IMR-90 (cell line): ENCODE data around the gene ACOX3. TPM values are rescaled to one million over a fixed set of nuclear protein-coding genes. Genes with fewer than 3 reads are reported as not detected.

Experiments used
- ATAC-seq: fragments of 200-7000 bp; cut with Tn5 transposase; 2 replicates; pipeline ENCODE4 v1.9.1; 2020; ENCODE audit warnings: low read depth, mild to moderate bottlenecking, moderate library complexity
- BruUV-seq: library from RNA; stranded (reverse); fragments of 400-500 nt; replicated peaks from 2 replicates; lab custom pipeline; 2021; lab: Mats Ljungman, UMichigan
- CTCF ChIA-PET: fragments of 300-600 bp; formaldehyde crosslinking; extraction: SDS; loops from one replicate; lab custom pipeline; 2021; ENCODE audit warnings: antibody characterized with exemption; lab: Yijun Ruan, JAX
- POLR2A ChIA-PET: fragments of 300-600 bp; sonication (Branson Sonifier 250); formaldehyde crosslinking; loops from one replicate; lab custom pipeline; 2022; ENCODE audit warnings: antibody characterized with exemption; ENCODE audit not compliant: unreplicated experiment; lab: Charles Lee
- DNase-seq: peaks from one replicate; pipeline ENCODE4 v3.0.0; 2013
- H2AFZ ChIP-seq: replicated peaks from 2 replicates; pipeline ENCODE3; 2013; ENCODE audit warnings: low read length, mild to moderate bottlenecking; ENCODE audit not compliant: poor library complexity
- H2AK5ac ChIP-seq: 2 replicates; pipeline ENCODE4 v1.6.1; 2013; ENCODE audit warnings: low read depth, low read length, inconsistent platforms
- H2AK9ac ChIP-seq: replicated peaks from 2 replicates; pipeline ENCODE3; 2013; ENCODE audit warnings: mild to moderate bottlenecking, low read depth, low read length, moderate library complexity; ENCODE audit not compliant: poor library complexity
- H2BK120ac ChIP-seq: 2 replicates; pipeline ENCODE4 v1.6.1; 2013; ENCODE audit warnings: low read depth, low read length, inconsistent platforms
- H2BK15ac ChIP-seq: 3 replicates; pipeline ENCODE4 v1.6.1; 2013; ENCODE audit warnings: low read depth, low read length, inconsistent platforms
- H2BK20ac ChIP-seq: 2 replicates; pipeline ENCODE4 v1.6.1; 2013; ENCODE audit warnings: low read depth, mild to moderate bottlenecking, inconsistent platforms, low read length, moderate library complexity
- H2BK5ac ChIP-seq: 2 replicates; pipeline ENCODE4 v1.6.1; 2013; ENCODE audit warnings: mild to moderate bottlenecking, low read depth, low read length, inconsistent platforms; ENCODE audit not compliant: poor library complexity, severe bottlenecking
- H3K14ac ChIP-seq: replicated peaks from 2 replicates; pipeline ENCODE4 v1.6.1; 2013; ENCODE audit warnings: low read depth, low read length, inconsistent platforms
- H3K18ac ChIP-seq: 2 replicates; pipeline ENCODE4 v1.6.1; 2013; ENCODE audit warnings: low read depth, low read length, control low read depth
- H3K23ac ChIP-seq: 2 replicates; pipeline ENCODE4 v1.6.1; 2013; ENCODE audit warnings: low read depth, low read length, inconsistent platforms
- H3K27ac ChIP-seq: 2 replicates; pipeline ENCODE4 v1.5.1; 2013; ENCODE audit warnings: mild to moderate bottlenecking, control low read depth, low read length; ENCODE audit not compliant: insufficient read depth
- H3K27me3 ChIP-seq: 2 replicates; pipeline ENCODE4 v1.6.1; 2013; ENCODE audit warnings: low read length; ENCODE audit not compliant: control insufficient read depth, insufficient read depth
- H3K36me3 ChIP-seq: 2 replicates; pipeline ENCODE4 v1.6.1; 2013; ENCODE audit warnings: low read length, mixed read lengths; ENCODE audit not compliant: control insufficient read depth, insufficient read depth
- H3K4ac ChIP-seq: 2 replicates; pipeline ENCODE4 v1.6.1; 2013; ENCODE audit warnings: low read depth, low read length, inconsistent platforms
- H3K4me1 ChIP-seq: 2 replicates; pipeline ENCODE4 v1.6.1; 2013; ENCODE audit warnings: low read length, mixed read lengths; ENCODE audit not compliant: control insufficient read depth, insufficient read depth
- H3K4me2 ChIP-seq: 2 replicates; pipeline ENCODE4 v1.6.1; 2013; ENCODE audit warnings: low read depth, mild to moderate bottlenecking, control low read depth, low read length, moderate library complexity
- H3K4me3 ChIP-seq: 2 replicates; pipeline ENCODE4 v1.5.1; 2013; ENCODE audit warnings: low read depth, mild to moderate bottlenecking, control low read depth, low read length, moderate library complexity; ENCODE audit not compliant: insufficient read depth
- H3K56ac ChIP-seq: 2 replicates; pipeline ENCODE4 v1.6.1; 2013; ENCODE audit warnings: low read length, inconsistent platforms; ENCODE audit not compliant: insufficient read depth; ENCODE audit errors: extremely low read depth
- H3K79me1 ChIP-seq, 2 experiments: 2 replicates each; pipeline ENCODE4 v1.6.1; 2013; ENCODE audit warnings: low read length in 2 of 2, inconsistent platforms in 1 of 2, low read depth in 1 of 2
- H3K9ac ChIP-seq: 2 replicates; pipeline ENCODE4 v1.6.1; 2013; ENCODE audit warnings: low read depth, low read length, control low read depth
- H3K9me1 ChIP-seq: 2 replicates; pipeline ENCODE4 v1.6.1; 2013; ENCODE audit warnings: low read length, inconsistent platforms; ENCODE audit not compliant: insufficient read depth
- H3K9me3 ChIP-seq: 2 replicates; pipeline ENCODE4 v1.6.1; 2013; ENCODE audit warnings: low read length; ENCODE audit not compliant: control insufficient read depth, insufficient read depth
- H4K20me1 ChIP-seq: 2 replicates; pipeline ENCODE4 v1.6.1; 2013; ENCODE audit warnings: low read length, inconsistent platforms; ENCODE audit not compliant: insufficient read depth
- H4K5ac ChIP-seq: 2 replicates; pipeline ENCODE4 v1.6.1; 2013; ENCODE audit warnings: mild to moderate bottlenecking, low read depth, low read length, control low read depth
- H4K8ac ChIP-seq, 2 experiments: 2 replicates each; pipeline ENCODE4 v1.6.1; 2013; ENCODE audit warnings: low read depth in 2 of 2, low read length in 2 of 2, control low read depth in 1 of 2, inconsistent platforms in 1 of 2
- H4K91ac ChIP-seq: 2 replicates; pipeline ENCODE4 v1.6.1; 2013; ENCODE audit warnings: low read depth, low read length, inconsistent platforms; ENCODE audit not compliant: insufficient read depth
- CEBPB ChIP-seq: IDR thresholded peaks from 2 replicates; pipeline ENCODE4 v1.6.1; 2012; ENCODE audit warnings: low read depth, low read length, improper control_type of control experiment
- MAZ ChIP-seq: IDR thresholded peaks from 2 replicates; pipeline ENCODE4 v1.6.1; 2012; ENCODE audit warnings: low read depth, mild to moderate bottlenecking, low read length, improper control_type of control experiment, moderate library complexity, borderline replicate concordance
- MXI1 ChIP-seq: IDR thresholded peaks from 2 replicates; pipeline ENCODE4 v1.6.1; 2012; ENCODE audit warnings: low read depth, mild to moderate bottlenecking, low read length, moderate library complexity, borderline replicate concordance
- NFE2L2 ChIP-seq: fragments of 150-350 bp; IDR thresholded peaks from 2 replicates; pipeline ENCODE4 v1.6.1; 2016; ENCODE audit warnings: low read depth, mild to moderate bottlenecking, low read length
- POLR2A ChIP-seq: IDR thresholded peaks from 2 replicates; pipeline ENCODE4 v1.6.1; 2012; ENCODE audit warnings: mild to moderate bottlenecking, low read depth, low read length
- RFX5 ChIP-seq: IDR thresholded peaks from 2 replicates; pipeline ENCODE4 v1.8.0; 2012; ENCODE audit warnings: low read depth, mild to moderate bottlenecking, low read length, moderate library complexity
- USF2 ChIP-seq: fragments of 150-350 bp; IDR thresholded peaks from 2 replicates; pipeline ENCODE4 v1.6.1; 2017; ENCODE audit warnings: mild to moderate bottlenecking, antibody characterized with exemption, low read length, low read depth
- WGBS, 2 experiments: methylation state at CpG; one replicate each; pipeline versions ENCODE4 v1.1.5 to v1.1.7; 2013; ENCODE audit warnings: missing lambda C conversion rate in 2 of 2; ENCODE audit not compliant: insufficient read length in 1 of 2; ENCODE audit errors: extremely low coverage in 2 of 2; 5-methylcytosine and 5-hydroxymethylcytosine counted together
- dilution Hi-C: fragments of 300-500 bp; cut with HindIII; formaldehyde crosslinking; loops from one replicate; pipeline ENCODE4 v1.14.3; 2018; ENCODE audit warnings: low sequenced_read_pairs; ENCODE audit not compliant: unreplicated experiment
- in situ Hi-C: fragments of 300-500 bp; cut with MboI; formaldehyde crosslinking; loops from 3 replicates; pipeline ENCODE4 v1.14.3; 2019; ENCODE audit warnings: low sequenced_read_pairs, inconsistent platforms, mixed read lengths
- intact Hi-C: fragments of 100-400 bp; cut with micrococcal nuclease; formaldehyde crosslinking; loops from 2 replicates; pipeline ENCODE4 v1.10.0; 2022
- polyA plus RNA-seq, 3 experiments: library from polyadenylated mRNA; depleted of rRNA; stranded (reverse); fragments of >200 nt; gene quantifications; 2 replicates each; pipeline ENCODE4 v1.2.3, GENCODE V29; 2012; ENCODE audit warnings: low replicate concordance in 1 of 3
- total RNA-seq: library from RNA; depleted of rRNA; stranded (reverse); fragments of >200 nt; gene quantifications from 2 replicates; pipeline ENCODE4 v1.2.3, GENCODE V29; 2012

The ACOX3 gene
- total and polyA plus RNA-seq, 2 of the 4 experiments (the other 2 are of a cell fraction) = 15.2 to 25.8 TPM

DNA sequence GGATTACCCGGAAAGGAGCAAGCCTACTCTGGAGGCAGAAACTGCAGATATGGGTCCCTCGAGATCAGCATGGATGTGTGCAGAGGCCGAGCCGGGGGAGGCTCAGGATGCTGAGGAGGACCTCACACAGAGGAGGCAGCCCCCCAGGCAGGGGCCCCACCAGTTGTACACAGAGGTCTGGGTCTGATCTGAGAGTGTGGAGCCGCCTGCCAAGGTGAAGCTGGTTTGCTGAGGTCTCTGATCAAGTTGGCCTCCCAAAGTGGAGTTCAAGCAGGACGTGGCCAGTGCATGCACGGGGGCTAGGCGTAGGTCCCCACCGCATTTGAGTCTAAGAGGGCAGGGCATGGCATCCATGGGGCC, 35.0 kb downstream of the ACOX3 start:
- WGBS, 2 experiments = 92% methylated on average over 9 of the region's 9 CpGs; no CpG with 5 or more reads in 1 of the 2 experiments

More for the DNA sequence above, 35.0 kb downstream of the ACOX3 start:
- Histone ChIP-seq H3K9me1 (no peaks in the 10 kb centered on the region; the same call in 1 of the 2 replicates), H4K5ac (no peak overlapping the region), H2BK20ac (no peak overlapping the region), H2BK120ac (no peak overlapping the region), H3K79me1 (peaks cover 0 to 3% of the 10 kb centered on the region in 2 experiments; a peak in 1 of 4 replicates), H2AK9ac (no peak overlapping the region), H2BK15ac (no peak overlapping the region), H3K4me1 (no peaks in the 10 kb centered on the region), H3K4me3 (no peak overlapping the region), H3K27ac (no peak overlapping the region), H3K56ac (no peak overlapping the region), H2AK5ac (no peak overlapping the region), H3K36me3 (peaks cover 26% of the 10 kb centered on the region), H3K9ac (no peak overlapping the region), H3K4ac (no peak overlapping the region), H3K23ac (no peak overlapping the region), H4K91ac (no peak overlapping the region), H3K14ac (no peak overlapping the region), H4K20me1 (no peaks in the 10 kb centered on the region), H2AFZ (no peak overlapping the region), H2BK5ac (no peak overlapping the region), H3K27me3 (no peaks in the 10 kb centered on the region), H3K9me3 (no peaks in the 10 kb centered on the region), H3K4me2 (no peak overlapping the region), H3K18ac (no peak overlapping the region), H4K8ac (no peak overlapping the region)
- dilution Hi-C loops = no loop called here
- POLR2A ChIA-PET = no interaction called here
- CTCF ChIA-PET = no interaction called here
- in situ Hi-C loops = no loop called here
- no peak for ATAC-seq
- no TSS peak for BruUV-seq
- intact Hi-C loops = no loop called here
- no peak for DNase-seq
- TF ChIP-seq CEBPB (no peak), MXI1 (no peak), RFX5 (no peak), MAZ (no peak), USF2 (no peak), NFE2L2 (no peak), POLR2A (no peak)
